NCI-H1694 treated with DMSO at 0.1 percent for 48 hours (cell line): ENCODE data around the gene MEF2C.
"Not testable (repeated sequence)": the region's sequence is repeated elsewhere in the genome, so short reads cannot be mapped to it uniquely, and the experiment has no call there.

ENCODE experiments used
- DNase-seq: peaks from one replicate; lab custom pipeline; 2025; lab: John Stamatoyannopoulos, UW

MEF2C gene

GRCh38 chr5:88883059-88883835, at the start of gene MEF2C:
Gene MEF2C, minus strand, starts transcription at chr5:88883184. Its CDS starts 59,396 bp downstream, at chr5:88823788.
- no peak for DNase-seq

- DNase-seq, result no peak
Observed at GRCh38 chr5:88932541-88932940, 49.6 kb upstream of the MEF2C start.

DNA sequence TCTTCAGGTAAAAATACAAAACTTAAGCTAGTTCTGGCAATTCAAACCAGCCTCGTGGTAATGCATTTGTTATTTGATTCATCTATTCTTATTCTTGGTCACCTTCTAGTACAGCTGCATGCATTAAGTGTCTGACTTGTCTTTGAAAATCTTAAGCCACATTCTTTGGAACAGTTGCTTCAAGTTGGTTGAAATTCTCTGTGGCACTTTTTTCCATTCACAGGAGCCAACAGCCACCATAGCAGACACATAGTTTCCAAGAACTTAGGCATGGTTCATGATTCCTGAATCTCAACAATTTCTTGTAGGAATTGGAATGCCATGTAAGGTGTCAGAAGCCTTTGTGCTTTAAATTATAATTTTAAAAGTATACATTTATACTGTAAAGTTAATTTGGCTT, 47.4 kb upstream of the MEF2C start:
- no peak for DNase-seq

DNA sequence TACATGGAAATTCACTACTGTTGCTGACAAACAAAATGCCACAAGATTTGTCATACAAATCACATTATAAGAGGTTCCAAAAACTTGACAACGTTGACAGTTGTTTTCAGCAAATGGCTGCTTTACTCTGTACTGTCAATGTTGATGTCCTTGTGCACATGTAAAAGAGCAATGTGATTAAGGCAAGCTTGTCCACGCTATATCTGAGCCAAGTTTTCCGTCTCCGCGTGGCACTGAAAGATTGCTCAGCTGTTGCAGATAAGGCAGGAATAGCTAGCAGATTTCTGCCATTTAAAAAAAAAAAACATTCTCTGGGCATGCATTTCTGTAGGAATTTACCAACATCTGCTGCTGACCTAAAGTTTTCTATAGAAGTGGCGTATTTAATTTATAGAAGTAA, 46.4 kb upstream of the MEF2C start:
- DNase-seq, result no peak

DNA sequence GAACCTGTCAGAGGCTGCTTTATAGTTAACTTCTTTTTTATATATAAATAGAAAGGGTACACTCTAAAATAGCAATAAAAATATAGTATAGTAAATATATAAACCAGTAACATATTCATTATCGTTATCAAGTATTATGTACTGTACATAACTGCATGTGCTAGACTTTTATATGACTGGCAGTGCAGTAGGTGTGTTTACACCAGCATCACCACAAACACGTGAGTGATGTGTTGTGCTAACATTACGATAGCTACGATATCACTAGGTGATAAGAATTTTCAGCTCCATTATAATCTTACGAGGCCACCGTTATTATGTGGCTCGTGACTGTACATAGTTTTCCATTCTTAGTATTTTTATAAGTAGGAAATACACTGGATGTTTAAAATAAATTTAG, 43.8 kb upstream of the MEF2C start:
- no peak for DNase-seq

GRCh38 chr5:88925692-88926490, 42.9 kb upstream of the MEF2C start:
- no peak for DNase-seq

DNA sequence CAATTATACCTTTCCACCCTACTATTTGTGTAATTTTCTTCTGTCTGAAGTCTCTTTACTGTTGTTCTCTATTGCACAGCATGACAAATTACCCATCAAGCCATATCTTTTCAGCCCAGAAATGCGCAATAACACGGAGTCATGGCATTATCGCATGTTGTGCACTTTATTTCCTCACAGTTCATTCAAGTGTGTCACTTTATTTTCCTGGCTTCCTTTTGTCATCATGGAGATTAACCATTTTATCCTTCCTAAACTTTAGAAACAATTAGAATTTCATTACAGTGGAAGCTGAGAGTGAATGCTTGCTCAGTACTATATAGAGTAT, 41.3 kb upstream of the MEF2C start:
- no peak for DNase-seq

- no peak for DNase-seq
Observed at GRCh38 chr5:88923623-88924329, 40.8 kb upstream of the MEF2C start.

GRCh38 chr5:88912743-88913142, 29.8 kb upstream of the MEF2C start:
- not testable (repeated sequence) for DNase-seq

- DNase-seq, result not testable (repeated sequence)
Observed at GRCh38 chr5:88911059-88911572, 28.1 kb upstream of the MEF2C start.

DNA sequence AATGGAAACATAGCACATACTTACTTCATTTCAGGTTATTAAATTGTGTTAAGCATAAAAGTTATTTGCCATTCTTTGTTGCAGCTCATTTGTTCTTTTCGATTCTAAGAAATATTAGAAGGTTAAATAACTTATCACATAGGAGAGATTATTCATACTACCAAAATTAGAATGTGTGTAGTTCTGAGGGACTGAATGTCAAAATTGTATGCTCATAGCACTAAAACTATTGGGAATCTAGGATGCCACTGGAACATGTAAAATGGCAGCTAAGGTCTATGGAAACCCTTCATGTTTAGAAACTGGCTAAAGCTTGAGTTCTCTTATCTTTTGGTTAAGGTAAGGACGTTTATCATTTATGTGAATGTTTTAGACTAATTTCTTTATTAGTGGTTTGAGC, 21.5 kb upstream of the MEF2C start:
- not testable (repeated sequence) for DNase-seq

- DNase-seq, result not testable (repeated sequence)
Observed at GRCh38 chr5:88903966-88904365, 21.0 kb upstream of the MEF2C start.

DNA sequence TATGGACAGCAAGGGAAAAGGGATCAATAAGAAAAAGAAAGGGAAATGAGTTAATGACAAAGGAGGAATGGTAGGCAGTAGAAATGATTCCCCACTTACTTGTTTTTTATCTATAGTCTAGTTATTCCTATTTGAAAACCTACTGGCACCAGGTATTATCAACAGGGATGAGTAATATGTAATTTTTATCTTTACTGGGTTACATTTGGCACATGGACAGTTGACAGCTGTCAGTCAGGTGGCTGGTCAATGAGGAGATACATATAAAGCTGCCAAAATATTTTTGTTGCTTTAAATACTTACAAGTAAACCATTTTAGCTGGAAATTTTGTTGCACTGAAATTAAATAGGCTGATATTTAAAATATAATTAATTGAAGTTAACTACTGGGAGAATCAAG, 18.1 kb upstream of the MEF2C start:
- not testable (repeated sequence) for DNase-seq

DNA sequence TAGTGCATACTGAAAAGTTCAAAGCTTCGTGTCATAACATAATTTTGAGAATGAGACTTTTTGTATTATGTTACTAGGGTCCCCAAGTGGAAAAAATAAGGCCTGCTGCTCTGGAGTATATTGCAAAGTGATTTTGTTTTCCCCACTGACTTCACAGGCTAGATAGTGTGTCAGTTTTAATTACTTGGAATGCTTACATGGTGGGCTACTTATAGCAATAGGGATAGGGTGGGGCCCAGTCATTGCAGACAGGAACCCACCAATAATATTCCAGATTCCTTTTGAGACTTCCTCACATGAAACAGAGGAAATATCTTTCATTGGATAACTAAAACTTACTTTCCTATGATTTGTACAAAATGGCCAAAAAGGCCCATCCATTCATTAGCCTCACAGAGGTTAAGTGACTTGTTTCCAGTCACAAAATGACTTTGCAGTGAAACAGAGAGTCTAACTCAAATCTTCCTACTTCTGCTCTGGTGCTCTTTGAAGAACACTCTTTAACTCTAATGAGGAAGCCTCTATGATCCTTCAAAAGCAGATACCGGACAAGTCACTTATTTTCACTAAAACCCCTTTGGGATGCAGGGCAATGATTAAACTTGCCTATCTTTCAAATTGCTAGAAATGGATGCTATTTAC, 16.2 kb upstream of the MEF2C start:
- DNase-seq, result no peak

DNA sequence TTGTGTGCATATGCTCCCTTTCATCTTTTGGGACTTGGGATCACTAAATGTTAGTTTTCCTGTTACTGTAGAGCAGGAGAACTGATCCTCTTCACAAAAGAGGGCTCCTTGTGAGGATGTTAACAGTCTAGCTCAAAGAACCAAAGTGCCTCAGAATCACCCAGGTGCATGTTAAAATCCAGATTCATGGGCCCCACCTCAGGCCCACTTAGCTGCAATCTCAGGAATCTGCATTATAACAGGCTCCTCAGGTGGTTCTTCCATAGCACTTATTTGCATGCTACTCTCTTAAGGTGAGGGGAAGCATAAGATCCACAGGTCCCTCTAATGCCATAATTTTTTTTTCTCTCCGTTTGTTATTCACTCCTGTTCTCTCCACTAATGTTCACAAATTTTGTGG, 14.8 kb upstream of the MEF2C start:
- no peak for DNase-seq

DNA sequence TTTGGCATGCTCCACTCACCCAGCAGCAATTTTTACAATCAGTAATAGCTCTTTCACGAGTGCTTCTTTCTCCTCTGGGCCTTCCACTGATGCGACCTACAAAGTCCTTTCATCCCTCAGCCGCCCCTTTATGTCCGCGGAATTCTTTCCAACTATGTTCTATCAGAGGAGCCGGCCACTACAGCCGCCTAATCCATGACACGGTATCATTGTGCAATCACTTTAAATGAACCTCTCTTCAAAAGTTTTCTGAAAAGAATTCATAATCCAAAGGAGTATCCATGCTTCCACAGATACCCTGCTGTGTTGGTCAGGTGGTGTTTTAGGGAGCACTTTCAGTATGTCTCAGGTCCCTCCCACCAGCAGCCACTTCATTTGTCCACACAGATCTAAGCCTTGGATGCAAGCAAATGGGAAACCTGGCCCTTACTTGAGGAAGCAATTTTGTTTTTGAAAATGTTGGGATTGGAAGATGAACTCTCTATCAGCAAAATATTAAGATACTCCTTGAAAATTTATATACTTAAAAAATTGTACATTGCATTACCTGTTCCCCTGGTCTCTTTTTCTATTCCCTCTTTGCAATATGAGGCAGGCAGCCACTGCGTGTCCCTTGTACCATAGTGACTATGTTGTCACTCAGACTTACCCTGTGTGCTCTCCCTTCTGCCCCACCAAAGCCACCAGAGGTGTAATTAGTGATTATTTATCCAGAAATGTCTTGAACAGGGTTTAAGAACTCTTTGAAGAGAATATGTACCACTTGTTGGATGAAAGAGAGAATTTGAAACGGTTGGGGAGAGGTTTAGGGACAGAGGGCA, 12.9 kb upstream of the MEF2C start:
- no peak for DNase-seq

DNA sequence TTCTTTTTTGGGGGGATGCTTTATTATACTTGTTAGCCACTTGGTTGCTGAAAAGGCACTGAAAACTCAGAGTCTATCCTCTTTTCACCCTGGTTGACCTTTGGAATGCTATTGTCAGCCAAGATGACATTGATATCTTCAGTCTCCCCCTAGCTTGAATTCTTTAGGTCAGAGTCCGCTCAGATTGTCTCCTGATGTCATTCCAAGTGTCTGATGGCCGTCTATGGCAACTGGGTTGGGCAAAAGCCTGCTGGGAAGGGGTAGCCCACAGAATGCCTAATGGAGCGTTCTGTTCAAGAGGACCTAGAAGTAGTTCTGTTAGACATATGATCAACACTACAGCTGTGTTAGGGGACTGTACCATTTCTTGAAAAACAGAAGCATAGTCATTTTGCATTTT, 9.7 kb upstream of the MEF2C start:
- DNase-seq, result no peak

DNA sequence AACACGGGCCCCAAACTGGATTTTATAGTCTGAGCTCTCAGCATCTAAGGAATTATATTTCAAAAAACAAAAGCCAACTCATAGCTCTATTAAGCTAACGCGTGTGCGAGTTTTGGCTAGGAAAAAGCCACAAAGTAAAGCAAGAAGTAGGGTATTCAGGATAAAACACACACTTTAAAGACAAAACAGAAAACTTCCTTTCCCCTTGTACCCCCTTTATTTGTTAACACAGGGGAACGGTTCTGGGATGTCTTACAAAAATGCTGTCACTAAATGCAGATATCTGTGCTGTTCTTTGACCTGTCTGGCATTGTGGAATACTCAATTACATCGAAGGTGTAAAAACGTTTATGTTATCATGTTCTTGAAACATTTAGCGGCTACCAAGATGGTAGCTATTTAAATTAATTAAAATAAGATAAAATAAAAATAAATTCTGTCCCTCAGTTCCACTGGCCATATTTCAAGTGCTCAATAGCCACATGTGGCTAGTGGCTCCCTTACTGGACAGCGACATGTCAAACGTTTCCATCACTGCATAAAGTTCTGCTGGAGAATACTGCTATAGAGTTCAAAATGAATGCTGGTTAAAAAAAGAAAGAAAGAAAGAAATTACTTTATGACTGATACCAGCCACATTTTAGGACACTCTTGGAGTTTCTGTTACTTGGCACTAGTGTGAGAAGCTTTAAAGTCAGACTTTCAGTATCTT, 7.2 kb upstream of the MEF2C start:
- DNase-seq, result no peak

GRCh38 chr5:88889189-88890069, 6.4 kb upstream of the MEF2C start:
- no peak for DNase-seq

GRCh38 chr5:88888848-88889188, 5.8 kb upstream of the MEF2C start:
- DNase-seq, result no peak
